Measurements from ENCODE around the gene CD79A.
"Not testable (repeated sequence)": the region's sequence is repeated elsewhere in the genome, so short reads cannot be mapped to it uniquely, and the experiment has no call there.

The CD79A gene

DNA sequence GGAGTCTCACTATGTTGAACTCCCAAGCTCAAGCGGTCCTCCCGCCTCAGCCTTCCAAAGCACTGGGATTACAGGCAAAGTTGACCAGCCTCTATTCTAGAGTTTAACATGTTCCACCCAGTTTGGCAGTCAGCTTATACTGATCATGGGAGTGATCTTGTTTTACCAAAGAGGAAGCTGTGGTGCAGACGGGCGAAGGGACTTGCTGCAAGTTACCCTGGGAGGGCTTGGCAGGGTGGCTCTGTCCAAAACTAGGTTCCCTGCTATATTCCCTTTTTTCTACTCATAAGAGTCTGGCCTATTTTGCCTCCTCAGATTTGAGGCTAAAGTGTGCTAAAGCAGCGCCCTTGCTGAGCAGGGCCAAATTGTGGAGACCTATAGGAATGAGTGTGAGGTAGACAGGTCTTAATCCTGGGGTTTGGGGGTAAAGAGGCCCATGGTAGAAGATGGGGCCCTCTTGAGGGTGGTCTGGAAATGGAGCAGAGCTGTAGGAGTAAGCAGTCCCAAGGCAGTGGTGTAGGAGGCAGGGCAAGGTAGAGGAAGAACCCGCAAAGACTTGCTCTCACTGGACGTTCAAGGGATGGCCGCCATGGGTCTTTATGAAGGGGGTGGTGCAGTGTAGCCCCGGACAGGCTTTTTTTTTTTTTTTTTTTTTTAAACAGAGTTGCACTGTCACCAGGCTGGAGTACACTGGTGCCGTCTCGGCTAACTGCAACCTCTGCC is 13.7 kb upstream of the CD79A start:
- DNase-seq (ENCODE audit: low spot score): no peak

DNA sequence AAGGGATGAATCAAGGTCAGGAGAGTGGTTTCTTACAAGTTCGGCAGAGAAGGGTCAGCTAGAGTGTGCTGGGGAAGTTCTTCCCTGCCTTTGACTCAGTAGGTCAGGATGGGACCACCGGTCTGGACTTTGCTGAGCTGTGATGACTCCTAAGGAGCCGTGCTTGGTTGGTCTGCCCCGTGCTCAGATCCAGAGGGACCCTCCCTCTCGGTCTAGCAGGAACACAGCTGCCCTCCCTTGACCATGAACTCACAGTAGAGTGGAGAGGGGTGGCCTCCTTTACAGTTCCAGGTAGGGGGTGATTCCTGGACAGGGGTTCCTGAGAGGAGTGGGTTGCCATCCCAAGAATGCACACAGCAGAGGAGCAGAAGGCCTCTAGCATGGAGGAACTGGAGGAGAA is 12.7 kb upstream of the CD79A start:
- no peak for DNase-seq (ENCODE audit: low spot score)

DNA sequence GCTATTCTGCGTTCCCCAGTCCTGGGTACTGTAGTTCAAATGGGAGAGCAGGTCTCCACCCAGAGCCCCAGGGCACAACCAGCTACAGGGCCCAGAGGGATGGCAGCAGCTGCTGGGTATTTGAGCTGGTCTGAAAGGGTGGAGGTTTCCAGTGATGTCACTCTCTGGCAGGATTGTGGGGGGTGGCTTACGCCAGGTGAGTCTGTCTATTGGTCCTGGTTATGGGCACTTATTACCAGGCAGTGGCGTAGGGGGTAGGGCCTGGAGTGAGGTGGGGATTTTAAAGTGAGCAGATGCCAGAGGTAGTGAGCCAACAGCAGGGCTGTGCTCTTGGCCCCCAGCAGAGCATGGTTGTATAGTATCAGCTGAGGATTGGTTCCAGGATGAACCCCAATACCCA is 10.8 kb upstream of the CD79A start:
- no peak for DNase-seq (ENCODE audit: low spot score)

DNA sequence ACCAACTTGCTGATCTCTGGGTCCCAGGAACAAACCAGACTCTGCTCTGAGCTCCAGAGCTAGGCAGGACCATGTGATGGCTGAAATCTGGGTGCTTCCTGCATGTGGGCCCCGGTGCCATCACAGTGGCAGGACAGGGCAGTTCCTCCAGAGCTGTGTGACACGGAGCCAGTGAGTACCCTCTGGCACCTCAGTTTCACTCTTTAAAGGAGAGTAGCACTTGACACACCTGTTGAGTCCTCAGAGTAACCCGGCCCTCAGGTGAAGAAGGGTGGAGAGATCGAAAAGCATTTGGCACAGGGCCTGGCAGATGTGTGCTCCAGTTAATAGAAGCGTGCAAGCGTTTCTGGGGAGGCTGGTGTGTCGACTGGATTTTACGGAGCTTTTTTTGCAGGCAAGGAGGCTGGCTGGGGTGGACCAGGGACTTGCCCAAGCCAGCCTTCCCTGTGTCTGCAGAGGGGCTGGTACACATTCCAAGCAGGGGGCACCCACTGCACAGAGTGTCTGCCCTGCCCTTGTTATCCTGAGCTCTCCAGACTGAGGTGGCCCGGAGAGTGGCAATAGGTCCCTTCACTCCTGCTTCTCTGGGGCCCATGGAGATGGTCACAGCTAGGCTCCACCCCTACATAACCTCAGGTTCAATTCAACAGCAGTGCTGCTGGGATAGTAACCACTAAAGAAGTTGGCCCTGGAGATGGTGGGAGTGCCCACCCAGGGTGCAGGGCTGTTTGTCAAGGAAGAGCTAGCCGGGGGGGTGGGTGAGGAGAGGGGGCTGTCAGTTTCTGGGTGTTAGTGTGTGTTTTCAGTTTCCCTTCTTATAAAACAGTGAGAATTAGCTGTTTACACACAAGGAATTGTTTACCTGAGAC is 8.7 kb upstream of the CD79A start:
- no peak for DNase-seq (ENCODE audit: low spot score)

DNA sequence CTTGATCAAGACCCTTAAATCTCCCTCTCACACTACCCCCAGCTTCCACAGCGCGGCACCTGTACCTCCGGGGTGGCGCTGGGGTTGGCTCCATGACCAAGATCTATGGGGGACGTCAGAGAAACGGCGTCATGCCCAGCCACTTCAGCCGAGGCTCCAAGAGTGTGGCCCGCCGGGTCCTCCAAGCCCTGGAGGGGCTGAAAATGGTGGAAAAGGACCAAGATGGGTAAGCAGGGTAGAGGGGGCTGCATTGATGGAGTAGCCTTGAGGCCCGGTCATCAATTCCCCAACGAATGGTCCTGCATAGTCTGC is 8.1 kb upstream of the CD79A start:
- no peak for DNase-seq (ENCODE audit: low spot score)

DNA sequence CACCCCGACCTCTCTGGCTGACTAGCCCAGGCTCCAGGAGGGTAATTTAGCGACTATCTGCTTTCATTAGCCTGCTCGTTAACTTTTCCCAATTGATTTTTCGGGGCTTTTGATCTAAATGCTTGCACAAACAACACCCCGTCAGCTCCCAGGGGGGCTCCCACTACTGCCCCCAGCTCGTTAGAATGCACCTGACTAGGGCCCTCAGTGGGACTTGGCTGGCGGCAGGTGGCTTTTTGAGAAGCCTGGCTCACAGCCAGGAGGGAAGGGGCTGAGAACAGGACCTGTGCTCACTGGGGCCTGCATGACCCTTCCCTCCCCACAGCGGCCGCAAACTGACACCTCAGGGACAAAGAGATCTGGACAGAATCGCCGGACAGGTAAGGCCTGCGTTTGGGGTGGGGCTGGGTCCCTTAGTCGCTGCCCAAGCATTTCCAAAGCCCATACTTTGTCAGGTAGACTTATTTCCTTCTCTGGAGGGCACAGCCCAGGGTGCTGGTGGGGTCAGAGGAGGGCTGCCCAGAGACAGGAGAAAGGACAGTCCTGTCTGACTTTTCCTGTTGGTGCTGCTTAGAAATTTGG is 7.6 kb upstream of the CD79A start:
- no peak for DNase-seq (ENCODE audit: low spot score)

DNA sequence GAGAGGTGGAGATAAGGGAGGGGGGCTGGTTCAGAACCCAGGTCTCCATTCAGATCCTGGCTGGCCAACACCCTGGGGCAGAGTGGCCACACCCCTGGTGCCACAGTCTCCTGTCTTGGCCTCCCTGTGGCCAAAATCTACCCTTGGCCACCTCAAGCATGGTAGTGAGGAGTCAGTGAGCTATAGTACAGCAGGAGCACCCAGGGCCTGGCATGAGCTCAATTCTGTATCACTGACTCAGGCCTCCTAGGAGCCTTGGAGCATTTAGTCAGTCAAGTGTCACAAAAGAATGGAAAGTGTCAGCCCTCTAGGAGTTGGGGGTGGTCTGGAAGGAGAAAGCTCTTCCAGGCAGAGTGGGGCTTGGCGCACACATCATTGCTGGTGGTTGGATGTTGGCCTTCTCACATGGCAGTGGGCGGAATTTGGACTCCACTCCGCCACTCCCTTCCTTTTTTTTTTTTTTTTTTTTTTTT is 6.6 kb upstream of the CD79A start:
- DNase-seq (ENCODE audit: low spot score): no peak

DNA sequence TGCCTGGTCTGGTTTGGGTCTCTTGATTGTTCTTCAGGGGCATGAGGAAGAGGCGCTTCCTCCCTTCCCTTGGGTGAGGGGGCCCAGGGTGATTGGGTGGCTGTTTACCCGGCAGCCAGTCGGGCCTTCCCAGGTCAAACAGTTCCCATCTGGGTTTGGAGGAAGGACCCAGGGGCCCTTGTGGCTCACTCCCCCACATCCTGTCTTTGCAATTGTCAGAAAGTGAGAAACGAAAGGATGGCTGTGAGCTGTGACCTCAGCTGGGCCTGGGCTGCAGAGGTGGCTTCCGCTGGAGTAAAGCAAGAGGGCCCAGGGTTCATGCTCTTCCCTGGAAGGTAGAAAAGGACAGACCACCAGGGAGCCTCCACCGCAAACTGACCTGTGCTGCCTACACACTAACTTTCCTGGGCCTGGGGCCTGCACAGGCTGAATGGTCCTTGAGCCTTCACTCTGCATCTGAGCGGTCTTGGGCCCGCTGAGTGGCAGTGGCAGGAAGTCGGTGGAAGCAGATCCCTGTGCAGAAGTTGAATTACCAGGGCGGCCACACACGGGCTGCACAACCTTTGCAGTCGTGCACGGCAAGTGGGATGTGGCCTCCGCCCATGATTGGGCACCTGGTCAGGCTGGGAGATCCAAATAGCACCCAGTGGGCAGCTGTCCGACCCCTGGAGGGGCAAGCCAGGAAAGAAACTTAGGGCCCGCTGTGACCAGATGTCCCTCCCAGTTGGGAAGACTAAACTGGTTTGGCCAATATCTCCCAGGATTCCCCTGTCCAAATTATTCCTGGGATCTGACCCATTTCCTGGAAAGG is 5.3 kb upstream of the CD79A start:
- no peak for DNase-seq (ENCODE audit: low spot score)

DNA sequence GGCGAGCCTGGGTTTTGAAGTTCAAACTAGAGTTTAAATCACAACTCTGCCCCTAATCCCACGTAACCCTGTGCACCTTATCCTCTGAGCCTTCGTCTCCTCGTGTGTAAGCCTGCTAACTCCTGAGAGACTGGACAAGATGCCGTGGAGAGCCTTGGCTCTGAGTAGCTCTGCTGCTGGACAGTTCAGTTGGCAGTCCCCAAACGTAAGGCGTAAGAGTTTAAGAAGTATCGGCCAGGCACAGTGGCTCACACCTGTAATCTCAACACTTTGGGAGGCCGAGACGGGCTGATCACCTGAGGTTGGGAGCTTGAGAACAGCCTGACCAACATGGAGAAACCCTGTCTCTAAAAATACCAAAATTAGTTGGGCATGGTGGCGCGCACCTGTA is 4.7 kb upstream of the CD79A start:
- DNase-seq (ENCODE audit: low spot score): no peak

DNA sequence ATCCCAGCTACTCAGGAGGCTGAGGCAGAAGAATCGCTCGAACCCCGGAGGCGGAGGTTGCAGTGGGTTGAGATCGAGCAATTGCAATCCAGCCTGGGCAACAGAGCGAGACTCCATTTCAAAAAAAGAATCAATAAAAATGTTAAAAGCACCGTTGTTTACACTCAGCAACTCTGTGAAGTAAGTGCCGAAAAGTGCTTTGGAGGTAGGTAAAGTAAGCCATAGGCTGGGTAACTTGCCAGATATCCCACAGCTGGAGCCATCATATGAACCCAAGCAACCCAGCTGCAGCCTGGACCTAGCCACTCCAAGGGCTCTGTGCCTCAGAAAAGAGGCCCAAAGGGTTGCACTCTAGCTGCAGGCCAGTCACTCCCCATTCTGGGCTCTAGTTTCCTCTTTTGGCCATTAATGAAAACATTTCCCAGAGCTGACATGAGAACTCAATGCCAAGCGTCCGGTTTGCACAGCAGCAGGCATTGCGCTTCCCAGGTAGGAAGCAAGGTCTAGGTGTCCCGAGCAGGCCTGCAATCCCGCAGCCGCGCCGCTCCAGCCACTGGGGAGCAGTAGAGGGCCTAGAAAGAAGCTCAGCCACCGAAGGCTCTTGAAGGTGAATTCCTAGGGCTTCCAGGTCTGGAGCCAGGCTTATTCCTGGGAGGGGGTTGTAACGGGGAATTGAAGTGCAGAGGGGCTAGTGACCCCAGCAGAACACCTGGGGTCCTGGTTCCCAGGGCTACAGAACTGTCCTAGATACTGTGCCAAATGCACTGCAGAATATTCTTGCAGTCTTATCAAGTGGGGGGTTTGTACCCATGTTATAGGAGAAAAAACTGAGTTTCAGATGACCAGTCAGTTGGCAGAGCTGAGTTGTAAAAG is 4.1 kb upstream of the CD79A start:
- DNase-seq (ENCODE audit: low spot score): peak; percentile 39

DNA sequence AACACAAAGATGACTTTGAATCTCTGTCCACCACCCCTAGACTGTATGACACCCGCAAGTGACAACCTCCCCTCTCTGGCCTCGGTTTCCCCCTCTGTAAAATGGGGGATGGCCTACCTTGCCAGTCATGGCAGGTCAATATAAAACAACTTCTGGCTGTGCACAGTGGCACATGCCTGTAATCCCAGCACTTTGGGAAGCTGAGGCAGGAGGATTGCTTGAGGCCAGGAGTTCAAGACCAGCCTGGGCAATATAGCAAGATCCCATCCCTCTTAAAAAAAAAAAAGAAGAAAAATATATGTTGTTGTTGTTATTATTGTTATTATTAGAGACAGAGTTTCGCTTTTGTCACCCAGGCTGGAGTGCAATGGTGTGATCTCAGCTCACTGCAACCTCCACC is 1.1 kb upstream of the CD79A start:
- not testable (repeated sequence) for DNase-seq (ENCODE audit: low spot score)

DNA sequence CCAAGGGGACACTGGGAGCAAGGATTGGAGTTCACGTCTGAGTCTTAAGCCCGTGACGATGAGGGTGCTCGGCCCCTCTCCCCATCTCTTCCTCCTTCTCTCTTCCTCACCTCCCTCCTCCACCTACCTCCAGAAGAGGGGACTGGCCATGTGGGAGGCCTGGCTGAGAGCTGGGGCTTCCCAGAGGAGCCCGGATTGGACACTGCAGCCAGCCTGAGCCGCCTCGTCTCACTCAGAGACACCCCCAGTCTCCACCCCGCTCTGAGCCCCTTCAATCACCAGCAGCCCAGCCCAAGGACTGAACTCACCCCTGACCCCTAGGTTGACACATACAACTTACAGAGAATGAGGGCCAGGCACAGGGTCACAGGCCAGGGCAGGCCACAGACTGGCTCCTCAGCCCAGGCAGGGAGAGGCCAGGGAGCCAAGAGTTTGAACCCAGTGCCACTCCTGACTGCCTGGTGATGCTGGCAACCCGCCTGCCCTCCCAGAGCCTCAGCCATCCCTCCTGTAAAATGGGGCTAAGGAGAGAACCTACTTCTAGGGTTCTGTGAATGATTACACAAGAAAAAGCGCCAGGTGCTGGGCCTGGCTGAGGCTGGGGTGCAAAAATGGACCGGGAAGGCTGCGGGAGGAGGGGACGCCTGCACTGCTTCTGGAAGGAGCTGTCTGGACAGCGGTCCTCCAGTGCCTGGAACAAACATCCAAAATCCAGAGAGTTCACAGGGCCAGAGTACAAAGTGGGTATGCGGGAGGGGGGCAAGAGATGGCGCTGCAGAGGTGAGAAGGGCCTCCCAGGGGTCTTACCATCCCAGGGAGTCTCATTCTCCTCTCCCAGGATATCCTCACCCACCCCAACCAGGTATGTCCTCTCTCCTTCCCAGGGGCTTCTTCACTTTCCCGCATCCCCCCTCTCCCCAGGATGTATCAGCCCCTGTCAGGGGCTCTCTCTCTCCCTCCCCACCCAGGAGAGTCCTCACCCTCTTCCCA is 1.1 kb downstream of the CD79A start:
- no peak for DNase-seq (ENCODE audit: low spot score)

DNA sequence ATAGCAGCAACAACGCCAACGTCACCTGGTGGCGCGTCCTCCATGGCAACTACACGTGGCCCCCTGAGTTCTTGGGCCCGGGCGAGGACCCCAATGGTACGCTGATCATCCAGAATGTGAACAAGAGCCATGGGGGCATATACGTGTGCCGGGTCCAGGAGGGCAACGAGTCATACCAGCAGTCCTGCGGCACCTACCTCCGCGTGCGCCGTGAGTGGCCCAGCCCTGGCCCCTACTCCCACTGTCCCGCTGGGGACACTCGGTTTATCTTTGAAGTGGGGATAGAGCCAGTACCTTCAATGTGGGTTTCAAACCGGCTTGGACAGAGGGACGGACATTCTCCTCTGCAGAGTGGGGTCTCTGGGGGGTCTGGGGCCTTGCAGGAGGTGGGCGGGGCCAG is 2.0 kb downstream of the CD79A start:
- DNase-seq (ENCODE audit: low spot score): no peak

DNA sequence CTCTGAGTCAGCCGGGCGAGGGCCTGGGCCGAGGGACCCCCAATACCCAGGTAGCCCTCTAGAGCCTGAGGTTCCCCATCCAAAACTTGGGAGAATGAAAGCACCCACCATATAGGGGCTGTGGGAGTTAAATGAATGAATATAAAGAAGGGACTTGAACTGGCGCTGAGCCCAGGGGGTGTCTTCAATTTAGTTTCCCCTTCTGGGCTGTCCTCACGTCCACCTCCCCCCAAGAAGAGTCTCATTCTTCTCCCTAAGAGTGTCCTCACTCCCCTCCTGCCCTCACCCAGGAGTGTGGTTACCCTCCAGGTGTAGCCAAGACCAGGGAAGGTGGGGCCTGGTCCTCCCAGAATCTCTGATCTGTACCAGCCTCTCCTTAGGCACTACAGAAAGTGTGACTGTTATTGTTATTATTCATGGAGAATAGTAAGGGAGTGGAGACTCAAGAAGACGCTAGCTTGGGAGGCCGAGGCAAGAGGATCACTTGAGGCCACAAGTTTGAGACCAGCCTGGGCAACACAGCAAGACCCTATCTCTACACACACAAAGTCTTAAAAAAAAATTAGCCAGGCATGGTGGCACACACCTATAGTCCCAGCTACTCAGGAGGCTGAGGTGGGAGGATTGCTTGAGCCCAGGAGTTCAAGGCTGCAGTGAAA is 2.7 kb downstream of the CD79A start:
- DNase-seq (ENCODE audit: low spot score): no peak

DNA sequence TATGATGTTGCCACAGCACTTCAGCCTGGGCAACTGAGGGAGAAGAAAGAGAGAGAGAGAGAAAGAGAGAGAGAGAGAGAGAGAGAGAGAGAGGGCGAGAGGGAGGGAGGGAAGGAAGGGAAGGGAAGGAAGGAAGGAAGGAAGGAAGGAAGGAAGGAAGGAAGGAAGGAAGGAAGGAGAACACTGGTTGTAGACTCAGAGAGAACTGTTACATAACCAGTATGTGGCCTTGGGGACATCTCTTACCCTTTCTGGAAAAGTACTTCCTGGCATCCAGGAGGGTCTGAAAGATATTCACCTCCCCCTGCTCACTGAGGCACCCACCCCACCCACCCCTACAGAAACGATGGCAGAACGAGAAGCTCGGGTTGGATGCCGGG is 3.2 kb downstream of the CD79A start:
- no peak for DNase-seq (ENCODE audit: low spot score)

DNA sequence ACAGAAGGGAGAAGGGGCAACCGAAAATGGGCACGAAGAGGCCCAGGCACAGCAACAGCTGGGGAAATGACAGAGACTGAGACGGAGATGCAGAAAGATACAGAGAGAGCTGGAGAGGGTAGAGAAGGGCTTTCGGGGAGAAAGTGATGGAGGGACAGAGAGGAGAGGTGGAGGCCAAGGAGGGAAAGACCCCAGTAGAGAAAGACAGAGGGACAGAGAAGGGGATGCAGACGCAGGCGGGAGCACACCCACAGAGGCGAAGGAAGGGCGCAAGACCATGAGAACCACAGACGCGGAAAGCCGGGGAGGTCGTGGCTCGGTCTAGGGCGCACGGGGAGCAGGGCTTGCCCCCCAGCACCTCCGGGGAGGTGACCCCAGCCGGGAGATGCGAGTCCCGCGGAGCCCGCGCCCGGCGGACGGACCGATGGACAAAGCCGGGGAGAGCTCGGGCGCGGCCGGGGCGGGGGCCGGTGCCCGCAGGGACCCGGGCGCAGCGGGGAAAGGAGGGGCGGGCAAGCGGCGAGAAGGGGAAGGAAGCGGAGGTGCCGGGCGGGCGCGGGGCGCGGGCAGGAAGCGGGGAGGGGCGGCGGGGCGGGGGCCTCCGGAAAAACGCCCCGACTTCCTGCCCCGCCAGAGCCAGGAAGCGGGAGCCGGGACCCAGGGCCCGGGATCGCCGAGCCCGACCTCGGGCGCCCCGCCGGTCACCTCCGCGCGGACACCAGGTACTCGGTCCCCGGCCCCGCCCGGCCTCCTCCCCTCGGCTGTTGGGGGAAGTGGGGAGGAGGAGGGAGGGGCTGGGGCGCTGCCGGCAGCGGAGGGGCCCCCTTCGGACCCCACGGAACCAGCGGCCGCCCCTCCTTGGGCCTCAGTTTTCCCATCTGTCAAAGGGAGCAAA is 5.7 kb downstream of the CD79A start, which contains the start of gene ARHGEF1:
ARHGEF1 (plus strand) TSS at position 617 of the 895 bp plus-strand sequence. CDS start 4,899 bp downstream, outside the sequence.
- no peak for DNase-seq (ENCODE audit: low spot score)

DNA sequence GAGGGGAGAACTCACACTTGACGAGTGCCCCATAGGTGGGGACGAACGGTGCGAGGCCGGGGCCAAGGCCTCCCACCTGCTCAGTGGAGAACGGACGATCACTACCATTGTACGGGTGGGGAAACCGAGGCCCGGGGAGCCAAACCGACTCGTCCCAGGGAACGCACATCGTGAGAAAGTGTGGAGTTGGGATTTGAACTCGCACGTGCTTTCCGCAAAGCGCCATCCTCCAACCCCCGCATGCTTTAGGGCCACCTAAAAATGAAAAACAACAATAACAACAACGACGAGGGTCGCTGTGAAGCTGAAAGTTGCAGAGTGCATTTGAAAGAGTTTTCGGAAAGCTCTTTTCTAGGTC is 6.4 kb downstream of the CD79A start:
- DNase-seq (ENCODE audit: low spot score): no peak
